ENCODE measurements around the gene FADS2. TPM values are rescaled to one million over a fixed set of nuclear protein-coding genes. Genes with fewer than 3 reads are reported as not detected.
"Not testable (repeated sequence)": the region's sequence is repeated elsewhere in the genome, so short reads cannot be mapped to it uniquely, and the experiment has no call there.

The FADS2 gene
- total RNA-seq, 1 donor from 2014 or later, result 39.6 TPM

- DNase-seq, result no peak
Measured at GRCh38 chr11:61869429-61869707, 41.3 kb downstream of the FADS2 start.

DNA sequence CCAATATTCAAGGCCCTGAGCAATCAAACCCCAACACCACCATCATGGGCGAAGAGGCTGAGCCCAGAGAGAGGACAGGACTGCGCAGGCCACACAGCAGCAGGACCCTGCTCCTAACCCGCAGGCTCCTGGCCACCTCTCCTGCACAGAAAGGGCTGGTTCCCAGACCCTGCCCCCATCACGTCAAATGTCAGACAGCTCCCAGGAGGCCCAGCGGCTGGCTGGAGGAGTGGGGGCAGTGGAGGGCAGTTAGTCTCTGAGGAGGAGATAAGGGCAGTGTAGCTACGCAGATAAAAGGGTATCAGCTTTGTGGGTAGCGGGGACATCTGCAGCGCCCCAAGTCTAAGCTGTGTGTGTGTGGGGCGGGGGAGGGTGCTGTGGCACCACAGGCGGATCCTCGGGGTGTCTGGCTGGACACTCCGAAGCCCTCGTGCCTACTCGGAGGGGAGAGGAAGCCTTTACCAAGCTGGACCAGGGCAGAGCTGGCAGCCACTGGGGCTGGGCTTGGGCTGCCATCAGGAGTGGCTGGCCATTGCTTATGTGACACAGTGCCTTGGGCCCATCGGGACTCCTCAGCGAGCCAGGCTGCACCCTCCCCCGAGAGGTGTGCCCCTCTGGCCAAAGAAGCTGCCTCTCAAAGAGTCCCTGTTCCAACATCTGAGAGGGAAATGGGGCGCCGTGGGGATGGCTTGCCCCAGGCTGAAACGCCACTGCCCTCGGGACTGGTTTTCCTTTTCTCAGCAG, 41.8 kb downstream of the FADS2 start:
- DNase-seq, result no peak

- DNase-seq, result no peak
Measured at GRCh38 chr11:61870541-61871031, 42.5 kb downstream of the FADS2 start.

- peak; percentile 89 for DNase-seq
Measured at GRCh38 chr11:61871158-61871597, 43.1 kb downstream of the FADS2 start.

DNA sequence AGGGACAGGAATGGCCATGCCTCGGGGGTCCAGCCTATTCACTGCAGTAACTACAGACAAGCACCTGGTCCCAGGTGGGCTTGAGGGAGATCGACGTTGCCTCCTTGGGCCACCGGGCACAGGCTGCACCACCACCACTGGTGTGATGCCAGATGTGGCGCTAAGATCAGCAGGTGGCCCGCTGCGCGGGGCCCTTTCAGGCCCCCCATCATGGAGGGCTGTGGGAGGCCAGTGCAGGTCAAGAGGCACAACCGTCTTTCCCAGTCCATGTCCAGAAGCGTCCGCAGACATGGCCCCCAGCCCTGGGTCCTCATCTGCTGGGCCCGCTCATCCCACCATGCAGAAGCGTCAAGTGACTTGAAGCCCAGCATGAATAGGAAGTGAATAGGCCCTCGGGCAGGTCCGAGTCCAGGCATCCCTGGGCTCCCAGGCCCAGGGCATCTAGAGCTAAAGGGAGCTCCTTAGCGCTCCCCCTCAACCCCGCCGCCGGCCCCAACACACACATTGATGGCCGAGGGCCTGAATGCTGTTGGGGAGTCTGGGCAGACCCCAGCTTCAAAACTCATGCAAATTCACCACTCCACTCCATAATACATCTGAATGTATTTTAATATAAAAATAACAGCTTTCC, 45.0 kb downstream of the FADS2 start:
- no peak for DNase-seq

- DNase-seq, result peak; percentile 37
Measured at GRCh38 chr11:61873588-61874376, 45.7 kb downstream of the FADS2 start.

GRCh38 chr11:61874377-61874809, 46.3 kb downstream of the FADS2 start:
- DNase-seq, result peak; percentile 56

DNA sequence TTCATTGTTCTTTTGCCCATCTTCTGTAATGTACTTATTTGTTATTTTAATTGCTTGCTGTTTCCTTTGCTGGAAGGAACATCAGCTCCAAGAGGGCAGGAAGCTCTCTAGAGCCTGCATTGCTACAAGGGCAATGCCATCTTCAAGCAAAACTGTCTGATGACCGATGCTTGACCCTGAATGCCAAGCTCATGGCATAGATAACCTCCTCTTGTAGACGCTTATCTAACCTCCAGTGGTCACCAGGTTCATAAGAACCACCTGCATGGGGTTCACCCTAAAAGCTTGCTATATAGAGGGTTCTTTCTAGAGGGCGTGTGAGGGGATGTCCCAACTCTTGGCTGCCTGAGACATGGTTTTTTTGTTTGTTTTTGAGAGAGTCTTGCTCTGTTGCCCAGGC, 46.8 kb downstream of the FADS2 start:
- no peak for DNase-seq

GRCh38 chr11:61875698-61876097, 47.6 kb downstream of the FADS2 start:
- no peak for DNase-seq

DNA sequence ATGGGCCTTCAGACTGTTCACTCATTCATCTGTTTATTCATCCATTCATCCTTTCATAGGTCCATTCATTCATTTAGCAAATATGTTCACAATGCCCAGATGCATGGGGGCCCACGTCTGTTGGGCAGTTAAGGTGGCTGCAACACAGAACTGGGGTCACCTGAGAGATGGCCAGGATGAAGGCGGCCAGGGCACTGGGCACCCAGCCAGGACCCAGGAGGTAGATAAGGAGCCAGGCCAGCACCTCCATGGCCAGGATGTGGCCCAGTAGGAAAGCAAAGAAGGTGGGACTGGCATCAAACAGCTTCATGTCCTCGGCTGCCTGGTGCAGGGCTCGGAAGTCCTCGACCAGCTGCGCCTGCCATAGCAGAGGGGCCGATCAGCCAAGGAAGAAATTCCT, 51.1 kb downstream of the FADS2 start:
- DNase-seq, result no peak

DNA sequence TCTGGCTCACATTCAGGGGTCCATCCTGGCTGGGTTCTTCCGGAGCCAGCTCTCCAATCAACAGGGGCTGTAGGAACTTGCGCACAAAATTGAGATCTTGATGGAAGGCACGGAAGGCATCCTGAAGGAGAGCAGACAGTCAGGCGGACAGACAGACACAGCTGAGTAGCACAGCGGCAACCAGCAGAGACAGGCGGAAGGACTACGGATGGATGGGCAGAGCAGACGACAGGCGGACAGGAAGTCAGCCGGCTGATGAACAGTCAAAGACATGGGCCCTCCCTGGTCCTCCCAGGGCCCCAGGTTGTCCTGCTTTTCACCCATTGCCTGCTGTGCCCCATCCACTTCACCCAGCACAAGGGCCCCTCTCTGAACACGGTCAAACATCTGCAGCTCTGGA, 51.9 kb downstream of the FADS2 start:
- no peak for DNase-seq

DNA sequence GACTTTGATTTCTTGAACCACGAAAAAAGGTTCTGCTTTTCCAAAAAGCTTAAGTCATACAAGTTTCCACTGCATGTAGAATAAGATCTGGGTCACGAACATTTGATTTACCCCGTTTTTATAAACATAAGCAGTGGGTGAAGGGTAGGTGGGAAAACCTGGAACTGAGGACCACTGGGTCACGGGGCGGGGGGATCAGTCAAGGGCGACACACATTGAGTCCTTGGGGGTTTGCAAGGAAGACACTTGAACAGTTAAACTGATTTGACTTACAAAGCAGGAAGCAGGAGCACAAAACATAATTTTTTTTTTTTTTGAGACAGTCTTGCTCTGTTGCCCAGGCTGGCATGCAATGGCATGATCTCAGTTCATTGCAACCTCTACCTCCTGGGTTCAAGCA, 52.4 kb downstream of the FADS2 start:
- DNase-seq, result no peak

- no peak for DNase-seq
Measured at GRCh38 chr11:61881397-61881796, 53.3 kb downstream of the FADS2 start.

- DNase-seq, result not testable (repeated sequence)
Measured at GRCh38 chr11:61882267-61882666, 54.2 kb downstream of the FADS2 start.

DNA sequence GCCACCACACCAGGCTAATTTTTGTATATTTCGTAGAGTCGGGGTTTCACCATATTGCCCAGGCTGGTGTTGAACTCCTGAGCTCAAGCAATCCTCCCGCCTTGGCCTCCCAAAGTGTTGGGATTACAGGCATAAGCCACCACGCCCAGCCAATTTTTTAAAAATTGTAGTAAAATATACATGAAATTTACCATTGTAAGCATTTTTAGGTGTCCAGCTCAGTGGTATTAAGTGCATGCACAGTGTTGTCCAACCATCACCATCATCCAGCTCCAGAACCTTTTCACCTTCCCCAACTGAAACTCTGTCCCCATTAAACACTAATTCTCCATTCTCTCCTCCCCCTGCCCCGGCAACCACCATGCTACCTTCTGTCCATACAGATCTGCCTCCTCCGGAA, 54.8 kb downstream of the FADS2 start:
- no peak for DNase-seq

DNA sequence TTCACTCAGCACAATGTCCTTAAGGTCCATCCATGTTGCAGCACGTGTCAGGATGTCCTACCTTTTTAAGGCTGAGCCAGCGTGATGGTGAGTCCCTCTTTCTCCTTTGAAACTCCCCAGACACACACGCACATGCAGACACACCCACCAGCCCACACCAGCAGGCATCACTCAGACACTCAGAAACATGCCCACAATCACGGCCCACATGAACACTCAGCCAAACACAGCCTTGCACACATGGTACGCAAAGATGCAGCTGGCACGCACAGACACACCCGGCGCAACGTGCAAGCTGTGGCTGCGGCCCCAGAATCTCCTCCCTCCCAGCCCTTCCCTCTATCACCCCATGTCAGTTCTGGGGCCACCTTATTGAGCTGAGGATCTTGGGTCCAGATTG, 55.2 kb downstream of the FADS2 start:
- no peak for DNase-seq

- no peak for DNase-seq
Measured at GRCh38 chr11:61883947-61884346, 55.8 kb downstream of the FADS2 start.

DNA sequence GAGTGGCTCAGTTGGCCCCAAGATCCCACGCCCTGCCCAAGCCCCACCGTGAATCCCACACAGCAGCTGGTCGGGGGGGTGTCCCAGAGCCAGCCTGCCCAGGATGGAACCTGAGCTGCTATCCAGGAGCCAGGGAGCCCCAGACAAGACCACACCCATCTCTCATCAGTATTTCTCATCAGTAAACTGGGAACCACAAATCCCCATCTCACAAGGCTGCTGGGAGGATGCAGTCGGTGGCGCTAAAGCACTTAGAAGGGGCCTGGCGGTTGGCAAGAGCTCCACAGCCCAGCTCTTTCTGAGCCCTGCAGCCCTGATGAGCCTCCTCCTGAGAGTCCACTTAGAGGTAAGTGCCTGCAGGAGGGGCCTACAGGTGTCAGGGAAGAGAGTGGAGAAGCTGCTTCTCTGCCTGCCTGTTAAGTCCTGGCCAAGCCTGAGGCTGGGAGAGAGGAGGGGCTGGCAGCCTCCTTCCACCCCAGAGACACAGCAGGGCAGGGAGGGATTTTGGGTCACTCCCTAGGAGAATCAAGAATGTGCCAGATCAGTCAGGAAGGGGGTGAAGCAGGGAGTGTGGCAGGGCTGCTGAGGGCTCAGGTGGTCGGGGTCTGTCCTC, 57.2 kb downstream of the FADS2 start:
- DNase-seq, result no peak

GRCh38 chr11:61885784-61886580, 57.9 kb downstream of the FADS2 start:
- no peak for DNase-seq

- no peak for DNase-seq
Measured at GRCh38 chr11:61886643-61887042, 58.5 kb downstream of the FADS2 start.

- DNase-seq, result peak; percentile 66
Measured at GRCh38 chr11:61887839-61888494, 59.9 kb downstream of the FADS2 start.
